WERI-Rb-1 (cell line): ENCODE data around the gene BTD.

Source experiments
- DNase-seq: peaks from one replicate; pipeline ENCODE4 v3.0.0-alpha.2; 2020
- H3K27ac ChIP-seq: fragments of 250-450 bp; sonication (Bioruptor Pico); 2 replicates; pipeline ENCODE4 v1.5.1; 2020; ENCODE audit warnings: mild to moderate bottlenecking, moderate library complexity
- H3K27me3 ChIP-seq: fragments of 250-450 bp; sonication (Bioruptor Pico); 2 replicates; pipeline ENCODE4 v1.5.1; 2021; ENCODE audit warnings: mild to moderate bottlenecking, low read depth, moderate library complexity; ENCODE audit not compliant: insufficient read depth, severe bottlenecking
- H3K36me3 ChIP-seq: fragments of 250-450 bp; sonication (Bioruptor Pico); 2 replicates; pipeline ENCODE4 v1.5.1; 2020; ENCODE audit warnings: mild to moderate bottlenecking, moderate library complexity
- H3K4me3 ChIP-seq: 2 replicates; pipeline ENCODE4 v1.5.1; 2011; ENCODE audit warnings: low read depth, mild to moderate bottlenecking, control low read depth, low read length
- H3K9me3 ChIP-seq: fragments of 250-450 bp; sonication (Bioruptor Pico); 2 replicates; pipeline ENCODE4 v1.5.1; 2021; ENCODE audit warnings: mild to moderate bottlenecking, moderate library complexity; ENCODE audit not compliant: severe bottlenecking
- CTCF ChIP-seq: IDR thresholded peaks from 2 replicates; pipeline ENCODE4 v1.5.1; 2011; ENCODE audit warnings: low read depth, mild to moderate bottlenecking, control low read depth, inconsistent platforms, low read length

BTD gene

DNA sequence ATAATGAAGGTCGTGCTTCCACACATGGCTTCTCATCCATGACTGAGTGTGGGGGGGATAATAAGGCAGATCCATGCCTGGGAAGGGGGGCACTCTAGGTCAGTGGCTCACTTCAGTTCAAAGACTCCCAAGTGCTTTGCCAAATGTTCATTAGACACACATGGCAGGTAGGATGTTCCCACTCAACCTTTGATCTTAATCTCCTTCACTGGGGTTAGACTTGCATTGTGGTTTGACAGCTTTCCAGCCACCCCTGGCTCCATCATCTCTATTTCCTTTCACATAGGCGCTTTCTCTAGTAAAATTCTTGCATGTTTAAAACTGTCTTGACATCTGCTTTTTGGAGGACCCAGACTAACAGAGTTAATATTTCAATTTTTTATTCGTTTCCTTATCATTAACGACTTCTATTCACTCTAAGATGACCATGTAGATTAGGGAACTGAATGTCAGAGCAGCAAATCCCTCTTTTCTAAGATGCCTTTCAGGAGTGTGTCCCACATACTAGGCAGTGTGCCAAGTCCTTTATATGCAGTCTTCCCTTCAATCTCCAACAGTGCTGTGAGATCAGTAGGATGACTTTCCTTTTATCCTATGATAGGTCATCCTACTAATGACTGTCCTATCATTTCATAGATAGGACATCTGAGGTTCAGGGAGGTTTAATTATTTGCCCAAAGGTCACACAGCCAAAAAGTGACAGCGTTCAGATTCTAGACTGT is 57.9 kb downstream of the BTD start:
- no peak overlapping the region for H3K4me3 ChIP-seq
- H3K27me3 ChIP-seq: no peaks in the 10 kb centered on the region
- H3K36me3 ChIP-seq: no peaks in the 10 kb centered on the region
- H3K27ac ChIP-seq: no peak overlapping the region
- no peak for DNase-seq
- no peak for TF ChIP-seq CTCF
- peaks cover 11% of the 10 kb centered on the region for H3K9me3 ChIP-seq

- Histone ChIP-seq H3K36me3 (no peaks in the 10 kb centered on the region), H3K4me3 (no peak overlapping the region), H3K27me3 (no peaks in the 10 kb centered on the region), H3K9me3 (peaks cover 11% of the 10 kb centered on the region), H3K27ac (no peak overlapping the region)
- TF ChIP-seq CTCF: no peak
- no peak for DNase-seq
These were observed 58.8 kb downstream of the BTD start for GRCh38 chr3:15660055-15660935.

DNA sequence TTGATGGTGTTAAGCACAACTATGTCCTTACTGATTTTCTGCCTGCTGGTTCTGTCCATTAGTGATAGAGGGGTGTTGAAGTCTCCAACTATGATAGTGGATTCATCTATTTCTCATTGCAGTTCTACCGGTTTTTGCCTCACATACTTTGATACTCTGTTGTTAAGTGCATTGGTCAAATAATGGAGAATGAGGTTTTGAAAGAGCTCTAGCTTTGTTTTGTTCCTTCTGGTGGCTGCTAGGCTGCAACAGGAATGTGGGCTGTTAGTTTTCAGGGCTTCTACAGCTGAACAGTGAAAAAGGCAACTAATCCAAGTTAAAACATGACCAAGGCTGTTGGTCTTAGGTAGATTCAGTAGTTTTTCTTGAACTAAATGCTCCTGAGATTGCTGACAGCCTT is 62.6 kb downstream of the BTD start:
- no peak overlapping the region for H3K27ac ChIP-seq
- peaks cover 6% of the 10 kb centered on the region for H3K36me3 ChIP-seq
- no peak for DNase-seq
- TF ChIP-seq CTCF: no peak
- H3K27me3 ChIP-seq: no peaks in the 10 kb centered on the region
- H3K4me3 ChIP-seq: no peak overlapping the region
- H3K9me3 ChIP-seq: no peaks in the 10 kb centered on the region

DNA sequence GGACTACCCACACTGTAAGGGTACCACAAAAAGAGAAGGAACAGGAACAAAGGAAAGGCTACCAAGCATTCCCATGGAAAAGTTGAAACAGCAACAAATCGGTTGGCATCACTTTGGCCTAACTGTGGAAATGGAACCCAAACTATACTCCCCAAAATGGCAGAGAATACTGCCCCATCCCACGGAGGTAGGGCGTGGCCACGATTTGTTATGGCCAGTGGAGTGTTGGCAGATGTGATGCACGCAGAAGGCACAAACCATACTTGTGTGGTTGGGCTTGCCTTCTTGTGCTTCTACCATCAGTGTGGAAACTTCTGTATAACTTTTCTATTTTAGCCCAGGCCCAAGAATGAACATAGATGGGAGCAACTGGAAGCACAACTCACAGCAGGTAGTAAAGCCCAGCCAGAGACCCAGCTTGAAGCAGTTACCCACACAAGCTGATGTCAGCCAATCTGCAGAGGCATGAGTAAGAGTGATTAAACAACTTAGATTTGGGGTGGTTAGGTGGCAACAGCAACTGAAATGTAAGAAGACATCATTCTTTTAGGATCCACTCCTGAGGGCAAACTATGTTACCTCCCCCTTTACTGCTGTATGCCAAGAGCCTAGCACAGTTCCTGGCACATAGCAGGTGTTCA is 64.1 kb downstream of the BTD start:
- TF ChIP-seq CTCF: no peak
- Histone ChIP-seq H3K4me3 (no peak overlapping the region), H3K36me3 (peaks cover 15% of the 10 kb centered on the region), H3K27me3 (no peaks in the 10 kb centered on the region), H3K9me3 (no peaks in the 10 kb centered on the region), H3K27ac (no peak overlapping the region)
- no peak for DNase-seq

GRCh38 chr3:15666277-15666676 is 64.7 kb downstream of the BTD start:
- H3K36me3 ChIP-seq: peaks cover 21% of the 10 kb centered on the region
- no peak overlapping the region for H3K27ac ChIP-seq
- DNase-seq: no peak
- H3K27me3 ChIP-seq: no peaks in the 10 kb centered on the region
- TF ChIP-seq CTCF: no peak
- H3K4me3 ChIP-seq: no peak overlapping the region
- no peaks in the 10 kb centered on the region for H3K9me3 ChIP-seq
